Spleen (tissue), 7 donors: Measurements from ENCODE around the gene PPP1R14B.

Experiments
- CTCF ChIP-seq, 11 experiments: fragments of 200-600 bp in 7 of 11; fragments of 450-650 bp in 4 of 11; sonication (generic) in 4 of 11; IDR thresholded peaks in 8 of 11; conservative IDR thresholded peaks in 3 of 11; 1 replicate in 7 of 11; 2 replicates in 4 of 11; pipeline versions ENCODE4 v1.4.0 to v1.8.0; 2016 to 2021; ENCODE audit warnings: antibody characterized with exemption in 11 of 11, inconsistent platforms in 4 of 11, mild to moderate bottlenecking in 1 of 11
- POLR2A ChIP-seq, 3 donors: fragments of 450-650 bp; IDR thresholded peaks; one replicate each; pipeline ENCODE4 v1.5.1; 2017; ENCODE audit warnings: antibody characterized with exemption in 3 of 3, mild to moderate bottlenecking in 1 of 3
- donor health status: DM: no; HTN: no; CAD: no; lungs with moderate emphysema.
- donor health status: DM: no; HTN: no; CAD: no.
- donor health status: DM: no; HTN: no; CAD: no.

GRCh38 chr11:64291752-64292459, 45.2 kb upstream of the PPP1R14B start:
- TF ChIP-seq POLR2A (IDR thresholded peaks at IDR 0.05) (no peak), CTCF (IDR thresholded peaks at IDR 0.05 in 8 of 11, conservative IDR thresholded peaks at IDR 0.05 in 3 of 11) (no peak)
